Erythroblast (primary cell): ENCODE data around the gene CWC27.

Source experiments
- GATA1 ChIP-seq: IDR thresholded peaks from 2 replicates; pipeline ENCODE4 v1.6.1; 2011; ENCODE audit warnings: low read depth, mild to moderate bottlenecking, control low read depth, low read length, moderate library complexity
- POLR2A ChIP-seq: IDR thresholded peaks from 2 replicates; pipeline ENCODE4 v1.6.1; 2011; ENCODE audit warnings: mild to moderate bottlenecking, low read length

- TF ChIP-seq POLR2A (no peak), GATA1 (no peak)
These were observed 91.2 kb downstream of the CWC27 start for GRCh38 chr5:64859881-64860280.
